Measurements from ENCODE around the gene PGF.

GRCh38 chr14:74912801-74913200, 42.6 kb downstream of the PGF start:
- TF ChIP-seq CTCF (IDR thresholded peaks at IDR 0.05) (no peak), EP300 (IDR thresholded peaks at IDR 0.05) (no peak), POLR2AphosphoS5 (IDR thresholded peaks at IDR 0.05) (no peak)
